ENCODE data around the gene GINS3.
"Not testable (repeated sequence)": the region's sequence is repeated elsewhere in the genome, so short reads cannot be mapped to it uniquely, and the experiment has no call there.

GINS3 gene

DNA sequence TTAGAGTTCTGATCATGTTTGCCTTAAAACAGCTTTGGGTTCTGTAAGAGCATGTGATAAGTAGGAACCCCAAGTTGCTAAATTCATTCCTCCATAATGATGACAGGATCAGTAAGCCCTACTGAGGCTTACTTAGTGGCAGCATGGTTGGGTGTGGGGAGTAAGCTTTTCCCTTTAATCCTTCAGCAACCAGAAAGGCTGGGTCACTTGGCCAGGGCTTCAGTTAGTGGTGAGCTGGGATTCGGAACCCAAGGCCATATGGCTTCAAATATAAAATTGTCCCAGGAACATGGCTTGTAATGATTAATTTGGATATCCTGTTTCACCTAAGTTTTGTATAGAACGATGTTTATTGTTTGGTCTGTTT is 850 bp downstream of the GINS3 start:
- no peak for DNase-seq

DNA sequence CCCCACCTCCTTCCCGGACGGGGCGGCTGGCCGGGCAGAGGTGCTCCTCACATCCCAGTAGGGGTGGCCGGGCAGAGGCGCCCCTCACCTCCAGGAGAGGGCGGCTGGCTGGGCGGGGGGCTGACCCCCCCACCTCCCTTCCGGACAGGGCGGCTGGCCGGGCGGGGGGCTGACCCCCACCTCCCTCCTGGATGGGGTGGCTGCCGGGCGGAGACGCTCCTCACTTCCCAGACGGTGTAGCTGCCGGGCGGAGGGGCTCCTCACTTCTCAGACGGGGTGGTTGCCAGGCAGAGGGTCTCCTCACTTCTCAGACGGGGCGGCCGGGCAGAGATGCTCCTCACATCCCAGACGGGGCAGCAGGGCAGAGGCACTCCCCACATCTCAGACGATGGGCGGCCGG is 4.6 kb downstream of the GINS3 start:
- DNase-seq = not testable (repeated sequence)

DNA sequence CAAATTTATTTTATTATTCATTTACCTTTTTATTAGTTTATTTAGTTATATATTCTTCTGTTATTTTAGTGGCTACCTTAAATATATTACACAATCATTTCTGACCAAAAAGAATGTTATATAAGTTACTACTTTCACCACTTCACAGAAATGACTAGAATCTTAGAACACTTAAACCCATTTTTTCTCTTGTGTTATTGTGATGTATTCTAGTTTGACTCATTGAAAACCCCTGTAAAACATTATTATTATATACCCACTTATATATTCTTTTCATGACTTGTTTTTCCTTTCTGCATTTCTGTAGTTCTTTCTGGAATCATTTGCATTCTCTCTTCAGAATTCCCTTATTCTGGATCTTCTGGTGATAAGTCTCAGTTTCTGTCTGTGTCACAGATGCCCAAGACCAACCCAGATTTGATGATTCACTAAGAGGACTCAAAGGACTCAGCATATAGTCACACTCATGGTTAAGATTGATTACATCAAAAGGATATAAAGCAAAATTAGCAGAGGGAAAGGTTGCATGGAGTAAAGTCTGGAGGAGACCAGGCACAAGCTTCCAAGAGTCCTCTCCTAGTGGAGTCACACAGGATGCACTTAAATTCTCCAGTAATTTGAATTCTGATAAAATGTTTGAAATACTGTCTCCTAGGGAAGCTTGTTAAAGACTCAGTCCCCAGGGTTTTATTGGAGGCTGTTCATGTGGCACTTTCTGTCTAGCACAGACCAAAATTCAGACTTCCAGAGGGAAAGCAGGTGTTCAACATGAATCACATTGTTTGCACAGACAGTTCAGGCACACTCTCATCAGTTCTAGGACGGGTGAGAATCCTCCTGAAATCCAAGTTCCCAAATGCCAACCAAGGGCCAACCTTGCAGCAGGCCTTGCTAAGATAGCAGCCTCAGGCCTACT is 7.7 kb downstream of the GINS3 start:
- no peak for DNase-seq

DNA sequence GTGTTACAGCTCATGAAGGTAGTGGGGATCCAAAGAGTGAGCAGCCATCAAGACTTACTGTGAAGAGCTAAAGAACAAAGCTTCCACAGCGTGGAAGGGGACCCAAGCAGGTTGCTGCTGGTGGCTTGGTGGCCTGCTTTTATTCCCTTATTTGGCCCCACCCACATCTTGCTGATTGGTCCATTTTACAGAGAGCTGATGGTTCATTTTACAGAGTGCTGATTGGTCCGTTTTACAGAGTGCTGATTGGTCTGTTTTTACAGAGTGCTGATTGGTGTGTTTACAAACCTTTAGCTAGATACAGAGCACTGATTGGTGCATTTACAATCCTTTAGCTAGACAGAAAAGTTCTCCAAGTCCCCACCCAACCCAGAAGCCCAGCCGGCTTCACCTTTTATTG is 9.0 kb downstream of the GINS3 start:
- DNase-seq = not testable (repeated sequence)

DNA sequence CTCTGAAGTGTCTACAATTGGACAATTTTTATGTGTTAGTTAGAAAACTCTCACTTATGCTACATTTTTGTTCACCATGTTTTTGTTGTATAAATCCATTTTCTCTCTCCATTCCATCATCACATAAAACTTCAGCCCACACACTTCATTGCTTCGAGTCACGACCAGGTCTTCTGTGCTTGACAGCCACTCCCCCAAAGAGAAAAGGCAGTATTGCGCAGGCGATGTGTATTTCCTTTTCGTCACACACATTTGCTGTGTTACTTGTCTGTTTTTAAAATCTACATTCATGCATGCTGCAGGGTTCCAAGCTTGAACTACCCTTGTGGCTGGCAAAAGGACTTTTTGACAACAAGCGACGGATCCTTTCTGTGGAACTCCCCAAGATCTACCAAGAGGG is 10.5 kb downstream of the GINS3 start:
- DNase-seq = no peak

DNA sequence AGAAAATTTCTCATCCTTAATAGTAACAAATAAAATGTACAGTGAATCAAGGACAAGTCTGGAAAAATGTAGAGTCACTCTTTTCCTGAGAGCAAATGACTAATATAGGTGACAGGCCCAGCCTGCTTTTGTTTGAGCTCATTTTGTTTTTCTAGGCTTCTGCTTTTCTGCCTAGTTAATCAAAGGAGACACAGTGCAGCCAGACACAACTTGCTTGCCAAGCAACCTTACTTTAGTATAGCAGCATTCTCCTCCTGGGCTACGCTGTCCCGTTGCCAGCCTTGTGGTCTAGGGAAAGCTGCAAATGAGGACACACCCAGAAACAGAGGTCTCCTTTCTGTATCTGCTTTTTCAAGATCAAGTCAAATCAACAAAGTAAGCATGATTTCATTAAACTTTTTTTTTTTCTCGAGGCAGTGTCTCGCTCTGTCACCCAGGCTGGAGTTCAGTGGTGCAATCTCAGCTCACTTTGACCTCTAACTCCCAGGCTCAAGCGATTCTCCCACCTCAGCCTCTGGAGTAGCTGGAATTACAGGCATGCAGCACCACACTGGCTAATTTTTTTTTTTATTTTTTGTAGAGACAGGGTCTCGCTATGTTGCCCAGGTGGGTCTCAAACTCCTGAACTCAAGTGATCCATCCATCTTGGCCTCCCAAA is 17.2 kb downstream of the GINS3 start:
- no peak for DNase-seq

DNA sequence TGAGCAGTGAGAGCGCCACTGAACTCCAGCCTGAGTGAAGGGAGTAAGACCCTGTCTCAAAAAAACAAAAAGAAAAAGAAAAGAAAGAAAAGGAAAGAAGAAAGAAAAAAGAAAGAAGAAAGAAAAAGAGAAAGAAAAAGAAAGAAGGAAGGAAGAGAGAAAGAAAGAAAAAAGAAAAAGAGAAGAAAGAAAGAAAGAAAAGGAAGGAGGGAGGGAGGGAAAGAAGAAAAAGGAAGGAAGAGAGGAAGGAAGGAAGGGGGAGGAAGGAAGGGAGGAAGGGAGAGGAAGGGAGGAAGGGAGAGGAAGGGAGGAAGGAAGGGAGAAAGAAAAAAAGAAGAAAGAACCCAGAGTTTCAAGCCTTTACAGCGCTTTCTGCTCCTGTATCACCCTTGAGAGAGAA is 19.1 kb downstream of the GINS3 start:
- no peak for DNase-seq

DNA sequence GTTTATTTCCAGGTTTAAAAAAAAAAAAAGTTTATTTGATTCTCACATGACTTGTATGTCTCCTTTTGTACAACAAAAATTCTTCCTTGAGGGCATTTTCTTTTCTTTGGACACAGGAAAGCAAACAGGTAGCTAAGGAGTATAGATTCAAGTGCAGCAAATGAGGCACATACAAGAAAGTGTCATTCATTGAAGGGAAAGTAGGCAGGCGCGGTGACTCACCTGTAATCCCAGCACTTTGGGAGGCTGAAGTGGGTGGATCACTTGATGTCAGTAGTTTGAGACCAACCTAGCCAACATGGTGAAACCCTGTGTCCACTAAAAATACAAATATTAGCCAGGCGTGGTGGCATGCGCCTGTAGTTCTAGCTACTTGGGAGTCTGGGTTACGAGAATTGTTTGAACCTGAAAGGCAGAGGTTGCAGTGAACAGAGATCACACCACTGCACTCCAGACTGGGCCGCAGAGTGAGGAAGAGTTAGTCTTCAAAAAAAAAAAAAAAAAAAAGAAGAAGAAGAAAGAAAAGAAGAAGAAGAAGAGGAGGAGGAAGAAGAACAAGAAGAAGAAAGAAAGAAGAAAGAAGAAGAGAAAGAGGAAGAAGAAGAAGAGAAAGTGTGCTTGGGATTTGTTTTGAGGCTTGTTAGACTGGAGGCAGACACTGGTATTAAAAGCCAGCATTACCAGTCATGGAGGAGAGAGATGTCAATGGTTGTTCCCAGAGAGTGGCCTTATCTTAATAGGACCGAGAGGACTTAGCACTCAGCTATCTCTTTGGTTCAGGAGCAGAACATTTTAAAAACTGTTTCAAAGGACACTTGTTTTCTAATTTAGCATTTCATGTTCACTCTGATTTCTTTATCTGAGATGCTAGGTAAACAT is 19.7 kb downstream of the GINS3 start:
- DNase-seq = peak; percentile 47

DNA sequence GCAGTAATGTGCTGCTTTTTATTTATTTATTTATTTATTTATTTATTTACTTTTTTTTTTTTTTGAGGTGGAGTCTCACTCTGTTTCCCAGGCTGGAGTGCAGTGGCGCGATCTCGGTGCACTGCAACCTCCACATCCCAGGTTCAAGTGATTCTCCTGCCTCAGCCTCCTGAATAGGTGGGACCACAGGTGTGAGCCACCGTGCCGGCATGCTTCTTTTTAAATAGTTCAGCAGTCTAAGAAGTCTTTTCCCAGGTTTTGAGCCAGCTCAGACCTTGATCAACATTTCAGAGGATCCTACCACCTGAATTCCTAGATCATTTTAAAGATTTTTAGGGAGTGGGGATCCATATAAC is 20.3 kb downstream of the GINS3 start:
- DNase-seq = not testable (repeated sequence)

DNA sequence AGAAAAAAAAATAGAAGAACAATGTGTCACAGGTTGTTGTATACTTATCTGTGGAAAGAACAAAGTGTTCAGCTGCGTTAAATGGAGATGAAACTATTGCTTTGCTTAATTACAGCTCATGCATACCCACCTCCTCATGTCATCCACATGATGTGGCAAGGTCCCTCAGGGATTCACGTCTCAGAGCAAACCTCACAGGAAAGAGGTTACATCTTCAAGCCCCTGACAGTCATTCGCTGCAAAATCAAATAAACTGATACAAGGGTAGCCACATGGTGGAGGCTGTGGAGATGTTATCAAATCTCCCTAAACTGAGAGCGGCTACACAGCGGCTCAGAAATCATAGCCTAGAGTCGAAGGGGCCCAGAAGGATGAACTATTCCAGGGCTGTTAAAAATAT is 21.1 kb downstream of the GINS3 start:
- no peak for DNase-seq

DNA sequence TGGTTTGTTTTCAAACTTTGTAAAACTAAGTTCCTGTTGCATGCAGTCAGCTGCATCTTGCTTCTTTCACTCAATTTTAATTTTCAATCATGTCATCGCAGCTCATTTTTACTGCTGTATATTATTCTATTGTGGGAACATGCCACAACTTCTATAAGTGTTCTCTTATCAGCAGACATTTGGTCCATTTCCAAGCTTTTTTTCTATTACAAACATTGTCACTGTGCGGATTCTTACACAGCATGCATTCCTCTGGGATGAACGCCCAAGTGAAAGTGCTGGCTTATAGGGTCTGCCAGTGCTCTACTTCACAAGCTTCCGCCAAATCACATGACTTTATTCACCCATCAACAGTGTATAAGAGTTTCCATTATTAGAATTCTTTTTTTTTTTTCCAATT is 22.7 kb downstream of the GINS3 start:
- DNase-seq = no peak

DNA sequence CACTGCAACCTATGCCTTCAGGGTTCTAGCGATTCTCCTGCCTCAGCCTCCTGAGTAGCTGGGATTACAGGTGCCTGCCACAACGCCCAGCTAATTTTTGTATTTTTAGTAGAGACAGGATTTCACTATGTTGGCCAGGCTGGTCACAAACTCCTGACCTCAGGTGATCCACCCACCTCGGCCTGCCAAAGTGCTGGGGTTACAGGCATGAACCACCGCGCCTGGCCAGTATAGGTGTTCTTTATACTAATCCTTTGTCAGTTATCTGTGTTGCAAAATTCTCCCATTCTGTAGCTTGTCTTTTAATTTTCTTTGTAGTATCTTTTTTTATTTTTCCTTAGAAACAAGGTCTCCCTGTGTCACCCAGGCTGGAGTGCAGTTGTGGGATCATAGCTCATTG is 23.7 kb downstream of the GINS3 start:
- DNase-seq = not testable (repeated sequence)

DNA sequence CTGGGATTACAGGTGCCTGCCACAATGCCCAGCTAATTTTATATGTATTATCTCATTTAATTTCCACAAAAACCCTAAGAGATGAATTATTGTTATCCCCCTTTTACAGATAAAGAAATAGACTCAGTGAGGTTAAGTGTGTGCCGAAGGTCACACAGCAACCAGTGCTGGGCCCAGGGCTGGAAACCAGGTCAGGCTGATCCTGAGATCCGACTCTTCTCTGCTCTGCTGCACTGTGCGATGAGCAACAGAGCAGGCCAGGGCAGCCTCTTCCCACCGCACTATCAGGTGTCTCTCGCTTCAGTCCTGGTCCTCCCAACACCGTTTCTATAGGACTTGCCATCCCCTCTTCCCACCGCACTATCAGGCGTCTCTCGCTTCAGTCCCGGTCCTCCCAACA is 24.8 kb downstream of the GINS3 start:
- no peak for DNase-seq

DNA sequence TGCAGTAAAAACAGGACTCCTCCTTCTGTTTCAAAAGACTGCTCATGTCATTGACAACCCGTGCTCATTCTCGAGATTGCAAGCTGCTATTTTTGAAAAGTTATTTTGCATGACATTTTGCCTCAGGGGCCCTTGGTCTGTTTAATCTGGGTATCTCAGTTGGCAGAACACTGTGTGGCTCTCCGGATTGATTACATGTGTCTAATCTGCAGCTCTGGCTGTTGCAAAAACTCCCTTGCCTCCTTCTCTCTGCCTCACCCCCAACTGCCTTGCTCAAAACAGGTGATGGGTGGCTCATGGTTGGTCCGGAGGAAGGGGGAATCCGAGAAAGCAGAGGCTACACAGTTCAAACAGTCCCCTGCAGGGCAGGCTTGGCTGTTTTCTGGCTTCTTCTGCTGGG is 25.3 kb downstream of the GINS3 start:
- DNase-seq = no peak

DNA sequence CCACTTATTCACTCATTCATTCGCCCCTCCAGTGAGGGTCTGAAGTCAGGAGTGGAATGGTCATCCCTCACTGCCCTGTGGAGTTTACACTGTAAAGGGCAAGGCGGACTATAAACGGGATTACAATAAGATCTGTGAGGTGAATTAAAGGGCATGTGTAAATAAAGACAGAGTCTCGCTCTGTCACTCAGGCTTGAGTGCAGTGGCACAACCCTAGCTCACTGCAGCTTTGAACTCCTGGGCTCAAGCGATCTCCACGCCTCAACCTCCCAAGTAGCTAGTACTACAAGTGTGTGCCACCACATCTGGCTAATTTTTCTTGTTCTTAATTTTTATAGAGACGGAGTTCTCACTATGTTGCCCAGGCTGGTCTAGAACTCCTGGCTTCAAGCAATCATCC is 25.8 kb downstream of the GINS3 start:
- DNase-seq = no peak

DNA sequence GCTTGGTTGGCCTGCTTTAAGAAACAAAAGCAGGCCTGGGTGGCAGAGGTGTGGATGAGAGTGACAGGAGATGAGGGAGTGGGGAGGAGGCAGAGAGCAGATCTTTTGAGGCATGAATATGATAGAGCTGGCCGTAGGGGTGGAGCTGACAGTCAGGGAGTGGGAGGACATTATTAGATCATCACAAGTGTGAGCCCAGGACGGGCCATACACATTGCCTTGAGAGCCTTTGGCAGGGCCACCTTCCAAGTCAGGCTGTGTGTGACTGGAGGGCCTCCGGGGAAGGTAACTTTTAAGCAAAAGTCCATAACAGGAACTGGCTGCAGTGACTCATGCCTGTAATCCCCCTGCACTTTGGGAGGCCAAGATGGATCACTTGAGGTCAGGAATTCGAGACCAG is 26.3 kb downstream of the GINS3 start:
- peak; percentile 48 for DNase-seq

DNA sequence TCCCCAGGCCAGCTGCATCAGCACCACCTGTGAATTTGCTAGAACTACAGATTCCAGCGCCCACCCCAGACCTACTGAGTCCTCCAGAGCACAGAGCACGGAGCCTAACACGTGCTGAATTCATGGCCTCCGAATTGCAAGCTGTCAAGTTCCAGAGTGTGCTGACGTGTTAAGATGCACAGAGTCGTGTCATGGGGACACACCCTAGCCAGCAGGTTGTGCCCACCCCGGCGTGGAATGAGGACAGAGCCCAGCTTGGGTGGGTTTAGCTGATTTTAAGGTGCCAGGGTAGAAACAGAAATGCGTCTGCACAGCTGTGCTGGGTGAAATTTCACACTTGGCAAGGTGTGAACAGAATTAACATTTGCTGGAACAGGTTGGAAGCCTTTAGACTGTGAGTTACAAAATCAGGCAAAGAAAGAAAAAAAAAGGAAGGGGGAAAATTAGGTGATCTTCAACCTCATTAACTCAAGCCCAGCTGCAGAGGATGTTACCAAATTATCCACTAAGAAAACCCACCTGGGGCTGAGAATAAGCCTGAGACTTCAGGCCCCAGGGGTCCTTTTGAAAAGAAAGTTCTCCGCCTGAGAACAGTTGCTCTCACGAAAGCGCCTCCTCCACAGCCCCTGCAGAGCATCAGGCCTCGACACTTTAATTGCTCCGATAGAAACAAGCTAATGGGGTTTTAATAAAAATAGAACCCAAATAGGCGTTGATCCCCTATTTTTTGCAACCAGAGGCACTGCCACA is 27.1 kb downstream of the GINS3 start:
- no peak for DNase-seq

DNA sequence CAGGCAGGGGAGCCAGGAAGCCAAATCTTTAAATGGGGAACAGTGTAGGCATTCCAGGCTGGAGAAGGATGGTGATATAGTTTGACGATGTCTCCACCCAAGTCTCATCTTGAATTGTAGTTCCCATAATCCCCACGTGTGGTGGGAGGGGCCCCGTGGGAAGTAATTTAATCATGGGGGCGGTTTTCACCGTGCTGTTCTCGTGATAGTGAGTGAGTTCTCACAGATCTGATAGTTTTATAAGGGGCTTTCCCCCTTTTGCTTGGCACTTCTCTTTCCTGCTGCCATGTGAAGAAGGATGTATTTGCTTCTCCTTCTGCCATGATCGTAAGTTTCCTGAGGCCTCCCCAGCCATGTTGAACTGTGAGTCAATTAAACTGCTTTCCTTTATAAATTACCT is 28.8 kb downstream of the GINS3 start:
- no peak for DNase-seq

DNA sequence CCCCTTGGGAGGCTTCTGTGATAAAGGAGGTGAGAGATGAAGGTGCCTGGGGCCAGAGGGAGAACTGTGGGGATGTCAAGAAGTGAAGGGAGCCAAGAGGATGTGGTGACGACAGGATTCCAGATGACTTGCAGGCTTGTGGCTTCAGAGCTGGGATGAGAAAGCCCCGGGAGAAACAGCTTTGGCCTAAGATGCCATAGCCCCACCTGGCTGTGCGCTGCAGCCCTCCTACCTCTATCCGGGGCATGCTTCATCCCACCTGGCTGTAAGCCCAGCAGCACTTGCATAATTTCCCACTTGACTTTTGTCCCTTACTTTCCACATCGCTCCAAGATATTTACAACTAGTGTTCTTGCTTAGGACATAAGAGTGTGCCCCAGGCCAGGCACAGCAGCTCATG is 29.3 kb downstream of the GINS3 start:
- DNase-seq = no peak

DNA sequence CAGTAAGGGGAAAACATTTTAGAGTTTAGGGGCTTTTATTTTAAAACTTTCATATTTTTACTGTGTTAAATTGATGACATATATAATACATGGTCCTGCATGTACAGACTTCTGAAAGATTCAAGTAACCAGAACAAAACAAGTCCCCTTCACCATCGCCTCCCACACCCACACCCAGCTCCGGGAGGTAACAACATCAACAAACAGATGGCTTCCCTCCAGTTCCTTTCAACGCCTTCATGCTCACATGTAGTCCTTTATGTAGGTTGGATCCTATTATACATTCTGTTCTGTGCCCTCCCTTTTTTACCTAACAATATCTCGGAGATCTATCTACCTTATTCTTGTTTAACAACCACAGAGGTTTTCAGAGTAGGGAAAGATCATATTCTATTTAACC is 30.5 kb downstream of the GINS3 start:
- no peak for DNase-seq

DNA sequence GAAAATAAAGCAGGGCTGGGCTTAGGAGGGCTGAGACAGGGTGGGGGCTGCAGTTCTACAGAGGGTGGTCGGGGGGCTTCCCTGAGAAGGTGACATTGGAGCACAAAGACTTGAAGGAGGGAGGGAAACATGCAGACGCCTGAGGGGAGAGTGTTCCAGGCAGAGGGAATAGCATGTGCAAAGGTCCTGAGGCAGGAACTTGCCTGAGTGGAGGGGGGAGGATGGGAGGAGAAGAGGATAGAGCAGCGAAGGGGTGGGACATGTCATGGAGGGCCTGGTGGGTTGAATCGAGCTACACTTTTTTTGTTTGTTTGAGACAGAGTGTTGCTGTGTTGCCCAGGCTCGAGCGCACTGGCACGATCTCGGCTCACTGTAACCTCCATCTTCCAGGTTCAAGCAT is 33.0 kb downstream of the GINS3 start:
- DNase-seq = no peak

DNA sequence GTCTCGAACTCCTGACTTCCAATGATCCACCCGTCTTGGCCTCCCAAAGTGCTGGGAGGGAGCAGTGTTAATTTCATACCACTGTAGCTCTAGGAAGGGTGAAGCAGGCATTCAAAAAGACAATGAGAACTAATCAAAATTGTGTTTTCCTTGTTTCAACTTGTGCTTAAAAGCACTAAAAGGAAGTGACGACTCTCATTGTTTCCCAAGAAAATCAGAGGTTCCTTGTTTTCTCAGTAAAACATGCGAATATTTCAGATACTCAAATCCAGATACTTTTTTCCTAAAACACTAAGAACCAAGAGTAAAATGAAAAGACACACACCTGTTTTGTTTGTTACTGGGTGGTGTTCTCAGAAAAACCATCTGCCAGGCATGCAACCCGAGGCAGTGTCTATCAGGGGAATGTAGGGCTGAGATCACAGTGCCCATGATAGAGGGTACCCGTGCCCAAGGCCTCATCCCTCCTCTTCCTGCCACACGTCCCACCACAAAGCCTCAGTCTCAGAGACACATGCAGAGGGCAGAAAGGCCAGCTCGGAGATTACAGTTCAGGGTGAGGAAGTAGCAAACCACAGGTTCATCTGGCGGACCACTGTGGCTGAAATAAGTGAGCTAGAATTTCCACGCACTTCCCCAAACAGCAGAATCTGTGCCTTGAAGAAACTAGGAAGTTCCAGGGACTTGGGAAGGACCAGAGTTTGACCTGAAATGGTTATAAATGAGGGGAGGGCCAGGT is 33.7 kb downstream of the GINS3 start:
- peak; percentile 99 for DNase-seq
